Stimulated activated CD4-positive, alpha-beta T cell treated with anti-CD3 and anti-CD28 coated beads, TNF-alpha, amount 100 ng/mL, for 24 hours (primary cell): Measurements from ENCODE around the gene NUDT22.

ENCODE experiments used
- DNase-seq, 3 experiments: peaks; one replicate each; pipeline ENCODE4 v3.0.0-alpha.2; 2020; ENCODE audit warnings: low read depth in 3 of 3

The NUDT22 gene

GRCh38 chr11:64227405-64227956, 1.4 kb downstream of the NUDT22 start:
- no peak for DNase-seq

GRCh38 chr11:64229090-64229743, 3.1 kb downstream of the NUDT22 start:
- no peak for DNase-seq

- DNase-seq: no peak
Observed at GRCh38 chr11:64229744-64230170, 3.7 kb downstream of the NUDT22 start.

DNA sequence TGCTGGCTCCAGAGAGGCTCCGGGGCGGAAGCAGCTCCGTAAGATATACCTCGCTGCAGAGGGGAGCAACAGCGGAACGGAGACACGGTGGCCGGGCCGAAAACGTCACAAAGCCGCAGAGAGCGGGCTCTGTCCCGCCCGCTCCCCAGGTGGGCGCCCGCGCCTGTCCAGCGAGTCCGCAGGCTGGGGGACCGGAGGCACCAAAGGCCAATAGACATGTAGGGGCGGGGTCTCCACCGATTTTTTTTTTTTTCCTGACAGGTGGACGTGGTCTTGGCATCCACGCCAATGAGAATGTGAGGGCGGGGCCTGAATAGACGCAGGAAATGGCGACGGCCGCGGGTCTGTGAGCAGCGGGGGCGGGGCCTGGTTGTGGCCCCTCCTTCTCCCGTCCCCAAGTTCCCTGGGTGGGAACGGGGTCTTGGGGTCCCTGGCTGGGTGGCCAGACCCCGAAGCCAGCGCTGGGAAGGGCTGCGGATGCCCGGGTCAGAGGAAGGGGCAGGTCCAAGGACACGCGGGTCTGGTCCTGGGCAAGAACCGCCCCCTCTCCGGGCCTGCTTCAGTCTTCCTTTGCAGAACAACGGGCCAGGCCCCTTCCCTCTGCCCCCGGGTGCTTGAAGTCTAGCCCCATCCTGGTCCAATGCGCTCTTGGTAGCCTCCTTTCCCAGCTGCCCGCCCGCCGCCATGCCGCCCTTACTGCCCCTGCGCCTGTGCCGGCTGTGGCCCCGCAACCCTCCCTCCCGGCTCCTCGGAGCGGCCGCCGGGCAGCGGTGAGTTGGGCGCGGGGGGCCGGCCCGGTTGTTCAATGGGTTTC, 4.3 kb downstream of the NUDT22 start, which contains the start of gene DNAJC4:
DNAJC4 (plus strand) TSS at position 378 of the 814 bp plus-strand sequence; CDS start at position 685, 307 bp downstream.
- DNase-seq: peak; percentile 74 to 90 (median 75)

DNA sequence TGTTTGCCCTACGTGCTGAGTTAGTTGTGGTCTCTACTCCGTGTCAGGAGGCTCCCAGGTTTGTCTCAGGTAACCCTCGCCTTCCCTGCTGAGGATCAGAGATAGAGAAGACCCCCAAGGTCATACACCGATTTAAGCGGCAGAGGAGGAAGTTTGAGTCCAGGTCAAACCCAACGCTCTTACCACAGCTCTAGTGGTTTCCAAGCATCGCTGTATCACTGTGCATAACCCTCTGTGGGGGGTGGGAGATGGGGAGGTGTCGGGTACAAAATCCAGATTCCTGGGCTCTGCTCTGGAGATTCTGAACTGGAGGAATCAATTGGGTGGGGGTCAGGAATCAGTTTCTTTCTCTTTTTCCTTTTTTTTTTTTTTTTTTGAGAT, 4.9 kb downstream of the NUDT22 start:
- no peak for DNase-seq

DNA sequence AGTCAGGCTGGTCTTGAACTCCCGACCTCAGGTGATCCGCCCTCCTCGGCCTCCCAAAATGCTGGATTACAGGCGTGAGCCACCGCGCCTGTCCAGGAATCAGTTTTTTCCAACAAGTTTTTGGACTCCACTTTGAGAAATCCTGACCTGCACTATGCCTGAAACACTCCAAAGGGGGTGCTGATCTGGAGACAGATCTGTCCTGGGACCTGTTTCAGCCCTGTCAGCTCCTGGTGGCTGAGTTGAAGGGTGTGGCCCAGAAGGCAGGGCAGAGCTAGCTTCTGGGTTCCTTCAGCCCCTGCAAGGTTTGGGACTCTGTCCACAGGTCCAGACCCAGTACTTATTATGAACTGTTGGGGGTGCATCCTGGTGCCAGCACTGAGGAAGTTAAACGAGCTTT, 5.5 kb downstream of the NUDT22 start:
- no peak for DNase-seq

GRCh38 chr11:64232182-64232966, 6.3 kb downstream of the NUDT22 start:
- DNase-seq: no peak

DNA sequence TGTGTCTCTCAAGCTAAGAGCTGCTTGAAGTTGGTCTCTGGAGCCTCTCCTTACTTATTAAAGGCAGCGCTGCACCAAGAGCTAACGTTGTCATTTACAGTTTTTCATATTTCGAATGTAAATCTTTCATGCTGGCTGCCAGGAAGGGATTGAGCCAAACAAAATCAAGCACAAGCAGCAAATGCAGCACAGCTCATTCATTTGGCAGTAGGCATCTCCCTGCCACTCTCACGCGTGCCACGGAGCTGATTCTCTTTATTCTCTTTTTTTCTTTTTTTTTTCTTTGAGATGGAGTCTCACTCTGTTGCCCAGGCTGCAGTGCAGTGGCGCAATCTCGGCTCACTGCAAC, 6.9 kb downstream of the NUDT22 start:
- no peak for DNase-seq

DNA sequence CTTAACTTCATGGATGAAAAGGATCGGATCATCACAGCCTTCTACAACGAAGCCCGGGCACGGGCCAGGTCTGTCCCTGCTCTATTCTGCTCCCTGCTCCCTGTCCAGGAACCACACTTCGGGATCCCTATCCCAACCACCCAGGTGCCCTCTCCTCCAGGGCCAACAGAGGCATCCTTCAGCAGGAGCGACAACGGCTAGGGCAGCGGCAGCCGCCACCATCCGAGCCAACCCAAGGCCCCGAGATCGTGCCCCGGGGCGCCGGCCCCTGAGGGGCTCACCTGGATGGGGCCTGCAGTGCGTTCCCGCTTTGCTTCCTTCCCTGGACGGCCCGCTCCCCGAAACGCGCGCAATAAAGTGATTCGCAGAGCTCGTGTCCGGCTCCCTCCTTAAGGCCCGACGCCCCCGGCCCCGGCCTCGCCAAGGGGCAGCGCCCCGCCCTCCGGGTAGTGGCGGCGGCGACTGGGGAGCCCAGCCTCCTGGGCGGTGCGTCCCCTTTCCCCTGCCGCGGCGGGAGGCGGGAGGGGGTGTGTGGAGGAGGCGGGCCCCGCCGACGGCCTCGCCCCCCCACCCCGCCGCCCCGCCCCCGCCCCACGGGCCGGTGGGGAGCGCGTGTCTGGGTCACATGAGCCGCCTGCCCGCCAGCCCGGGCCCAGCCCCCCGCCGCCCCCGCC, 8.0 kb downstream of the NUDT22 start, which contains the start of gene VEGFB:
VEGFB (plus strand) TSS at position 672 of the 674 bp plus-strand sequence. CDS start 250 bp downstream, outside the sequence.
- peak in 2 of 3 experiments; percentile 29 to 72 for DNase-seq

- DNase-seq: peak in 1 of 3 experiments; percentile 52
Observed at GRCh38 chr11:64234647-64235379, 8.7 kb downstream of the NUDT22 start.

GRCh38 chr11:64235437-64236161, 9.5 kb downstream of the NUDT22 start:
- no peak for DNase-seq

GRCh38 chr11:64237484-64237951, 11.4 kb downstream of the NUDT22 start:
- DNase-seq: no peak

DNA sequence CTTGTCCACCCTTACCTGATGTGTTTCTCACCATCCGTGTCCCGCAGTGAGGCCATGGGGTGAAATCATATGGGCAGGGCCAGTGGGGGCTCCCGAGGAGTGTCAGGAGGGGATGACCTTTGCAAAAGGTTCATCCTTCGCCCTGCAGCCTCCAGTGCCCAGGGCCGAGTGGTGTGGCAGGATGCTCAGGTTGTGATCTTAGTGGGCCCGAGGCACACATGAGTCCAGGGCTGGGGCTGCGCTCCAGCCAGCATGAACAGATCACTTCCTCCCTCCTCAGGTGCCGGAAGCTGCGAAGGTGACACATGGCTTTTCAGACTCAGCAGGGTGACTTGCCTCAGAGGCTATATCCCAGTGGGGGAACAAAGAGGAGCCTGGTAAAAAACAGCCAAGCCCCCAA, 12.0 kb downstream of the NUDT22 start:
- no peak for DNase-seq

GRCh38 chr11:64238999-64239398, 12.9 kb downstream of the NUDT22 start:
- DNase-seq: no peak

- DNase-seq: no peak
Observed at GRCh38 chr11:64239662-64240434, 13.8 kb downstream of the NUDT22 start.

DNA sequence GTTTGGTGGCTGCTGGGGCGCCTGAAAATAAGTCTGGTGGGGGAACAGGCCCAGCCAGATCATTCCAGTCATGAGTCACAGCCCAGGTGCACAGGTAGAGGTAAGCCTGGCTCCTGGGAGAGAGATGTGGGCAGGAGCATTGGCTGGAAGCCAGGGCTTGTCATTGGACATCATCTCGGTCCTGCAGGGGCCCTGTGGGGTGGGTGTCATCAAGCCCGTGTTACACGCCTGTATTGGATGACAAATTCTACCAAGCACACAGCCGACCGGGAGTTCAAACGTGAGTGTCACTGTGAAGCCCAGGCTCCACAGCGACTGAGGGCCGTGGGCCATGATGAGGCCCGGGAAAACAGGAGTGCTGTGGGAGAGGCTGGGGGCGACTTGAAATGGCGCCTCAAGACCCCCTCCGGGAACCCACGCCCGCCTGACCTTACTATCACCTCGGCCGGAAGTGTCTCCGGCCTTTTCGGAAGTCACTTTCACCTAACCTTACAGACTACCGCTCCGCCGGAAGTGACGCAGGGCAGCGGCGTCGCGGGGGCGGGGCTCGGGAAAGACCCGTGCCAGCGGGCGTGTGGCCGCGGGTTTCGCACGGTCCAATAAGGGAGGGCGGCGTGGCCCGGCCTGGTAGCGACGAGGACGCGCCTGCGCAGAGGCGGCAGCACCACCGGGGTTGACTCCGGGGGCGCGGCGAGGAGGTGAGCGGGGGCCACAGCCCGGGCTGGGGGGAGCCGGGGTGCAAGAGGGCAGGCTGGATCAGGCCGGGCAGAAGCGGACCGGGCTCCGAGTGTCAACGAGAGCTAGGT, 14.6 kb downstream of the NUDT22 start, which contains the start of gene FKBP2:
FKBP2 (plus strand) TSS at position 661 of the 806 bp plus-strand sequence. CDS start 1,293 bp downstream, outside the sequence.
- DNase-seq: peak; percentile 96 to 97 (median 97)

DNA sequence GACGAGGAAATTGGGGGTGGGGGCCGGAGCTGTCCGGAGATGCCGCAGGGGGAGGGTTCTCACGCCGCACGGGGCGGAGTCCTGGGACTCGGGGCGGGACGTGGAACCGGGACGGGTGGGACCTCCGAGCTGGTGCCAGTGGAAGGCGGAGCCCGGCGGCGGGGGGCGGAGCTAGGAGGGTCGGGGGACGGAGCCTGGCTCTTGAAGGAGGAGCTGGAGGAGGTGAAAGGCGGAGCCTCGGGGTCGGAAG, 15.1 kb downstream of the NUDT22 start:
- peak; percentile 99 to 100 (median 99) for DNase-seq
